AML-193 (cell line): ENCODE data around the gene RPL28.

Experiments
- DNase-seq, 2 experiments: peaks; one replicate each; lab custom pipeline; 2025; lab: John Stamatoyannopoulos, UW

Gene RPL28

GRCh38 chr19:55385724-55386492 is at the start of gene RPL28:
TSS of gene RPL28 (plus strand) at chr19:55385932. CDS start at chr19:55386358, 426 bp downstream.
- DNase-seq: peak; percentile 95 to 96

- no peak for DNase-seq
Measured at GRCh38 chr19:55336101-55336500, 49.6 kb upstream of the RPL28 start.

DNA sequence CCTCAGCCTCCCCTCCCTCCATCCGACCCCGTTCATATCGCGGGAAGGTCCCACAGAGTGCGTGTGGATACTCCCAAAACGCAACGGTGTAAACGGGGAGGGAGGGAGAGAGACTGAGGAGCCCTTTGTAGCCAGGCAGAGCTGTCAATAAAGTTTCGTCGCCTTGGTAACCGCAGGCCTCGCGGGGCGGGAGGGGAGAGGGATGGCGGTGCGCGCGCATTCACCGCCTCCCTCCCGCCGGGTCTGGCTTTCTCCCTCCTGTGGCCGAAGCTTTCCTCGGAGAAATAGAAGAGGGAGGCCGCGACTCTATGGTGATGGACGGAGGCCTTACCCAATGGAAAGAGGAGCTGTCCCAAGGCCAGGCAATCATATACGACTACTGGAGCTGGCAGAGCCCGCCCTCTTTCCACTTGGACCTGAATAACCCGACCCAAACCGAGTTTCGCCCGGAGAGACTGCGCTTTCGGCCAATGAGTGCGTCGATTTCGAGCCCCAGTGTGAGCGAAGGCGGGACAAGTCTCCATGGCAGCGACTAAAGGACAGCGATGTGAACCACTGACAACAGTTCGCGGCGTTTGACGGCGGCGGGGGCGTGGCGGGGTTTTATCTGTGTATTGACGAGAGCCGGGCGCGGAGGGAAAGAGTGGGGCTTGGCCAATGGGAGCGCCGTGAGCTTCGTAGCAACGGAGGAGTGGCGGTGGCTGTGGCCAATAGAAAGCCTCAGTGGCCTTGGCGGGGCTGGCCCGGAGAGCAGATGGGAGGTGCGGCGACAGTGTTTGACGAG is 46.4 kb upstream of the RPL28 start, which contains the start of gene KMT5C:
Gene KMT5C, plus strand, starts transcription at position 772 of the 784 bp plus-strand sequence. CDS start 2,061 bp downstream, outside the sequence.
- DNase-seq: peak; percentile 99 to 100

DNA sequence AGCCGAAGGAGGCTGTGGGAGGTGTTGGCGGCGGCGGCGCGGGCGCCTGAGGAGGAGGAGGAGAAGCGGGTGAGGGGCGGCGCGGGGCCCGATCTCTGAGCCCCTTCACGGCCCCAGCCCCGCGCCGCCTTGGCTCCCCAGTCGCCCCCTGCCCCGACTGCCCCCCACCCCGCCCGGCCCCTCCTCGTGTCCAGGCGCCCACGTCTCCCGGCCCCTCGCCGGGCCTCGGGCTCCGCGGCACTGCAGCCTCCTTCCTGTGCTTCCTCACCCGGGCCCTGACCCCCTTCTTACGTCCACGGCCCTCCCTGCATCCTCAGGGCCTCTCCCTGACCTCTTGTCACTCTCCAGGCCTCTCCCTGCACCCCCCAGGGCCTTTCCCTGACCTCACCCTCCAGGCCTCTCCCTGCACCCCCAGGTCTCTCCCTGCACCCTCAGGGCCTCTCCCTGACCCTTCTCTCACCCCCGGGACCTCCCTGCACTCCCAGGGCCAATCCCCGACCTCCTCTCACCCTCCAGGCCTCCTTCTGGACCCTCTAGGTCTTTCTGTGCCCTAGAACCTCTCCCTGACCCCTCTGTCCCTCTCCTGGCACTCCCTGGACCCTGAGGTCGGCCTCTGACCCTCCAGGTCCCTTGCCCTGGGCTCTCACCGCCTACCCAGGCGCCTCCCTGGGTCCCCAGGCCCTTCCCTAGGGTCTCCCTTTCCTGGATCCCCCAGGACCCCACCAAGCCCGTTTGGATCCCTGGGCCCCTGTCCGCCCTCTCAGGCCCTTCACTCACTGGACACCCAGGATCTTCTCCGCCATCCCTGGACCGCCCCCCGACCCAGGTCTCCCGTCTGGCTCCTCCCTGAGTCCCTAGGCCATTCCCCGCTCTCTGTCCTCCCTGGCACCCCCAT is 45.6 kb upstream of the RPL28 start:
- DNase-seq: no peak

DNA sequence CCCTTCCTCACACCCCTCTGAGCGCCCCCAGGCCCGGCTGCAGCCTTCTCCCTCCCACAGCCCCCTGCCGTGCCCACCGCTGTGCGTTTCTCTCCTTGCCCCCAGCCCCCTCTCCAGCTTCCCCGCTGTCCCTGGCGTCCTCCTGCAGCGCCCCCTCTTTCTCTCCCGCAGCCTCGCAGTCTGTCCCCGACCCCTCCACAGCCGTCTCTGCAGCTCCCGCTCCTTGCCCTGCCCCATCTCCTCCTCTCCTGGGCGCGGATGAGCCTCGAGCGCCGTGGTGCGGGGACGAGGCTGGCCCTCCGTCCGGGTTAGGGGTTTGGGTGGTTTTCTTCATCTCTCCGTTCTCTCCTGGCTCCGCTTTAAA is 45.0 kb upstream of the RPL28 start:
- no peak for DNase-seq

DNA sequence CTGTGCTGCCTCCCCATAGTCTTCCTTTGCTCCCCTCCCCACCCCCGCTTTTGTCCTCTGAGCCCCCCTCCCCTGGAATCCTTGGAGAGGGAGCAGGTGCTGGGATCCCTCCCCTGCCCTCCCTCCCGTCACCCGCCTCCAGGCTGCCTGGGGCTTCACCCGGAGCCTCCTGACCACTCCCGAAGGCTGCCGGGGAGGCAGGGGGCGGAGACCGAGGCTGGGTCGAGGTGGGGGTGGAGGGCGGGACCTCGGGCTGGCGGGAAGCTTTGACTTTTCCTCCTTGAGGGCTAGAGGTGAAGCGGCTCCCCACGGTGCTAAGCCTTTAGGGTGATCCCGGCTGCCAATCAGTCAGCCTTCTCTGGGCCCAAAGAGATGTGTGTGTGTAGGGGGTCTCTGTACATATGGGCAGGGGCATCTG is 44.6 kb upstream of the RPL28 start:
- peak; percentile 34 for DNase-seq

DNA sequence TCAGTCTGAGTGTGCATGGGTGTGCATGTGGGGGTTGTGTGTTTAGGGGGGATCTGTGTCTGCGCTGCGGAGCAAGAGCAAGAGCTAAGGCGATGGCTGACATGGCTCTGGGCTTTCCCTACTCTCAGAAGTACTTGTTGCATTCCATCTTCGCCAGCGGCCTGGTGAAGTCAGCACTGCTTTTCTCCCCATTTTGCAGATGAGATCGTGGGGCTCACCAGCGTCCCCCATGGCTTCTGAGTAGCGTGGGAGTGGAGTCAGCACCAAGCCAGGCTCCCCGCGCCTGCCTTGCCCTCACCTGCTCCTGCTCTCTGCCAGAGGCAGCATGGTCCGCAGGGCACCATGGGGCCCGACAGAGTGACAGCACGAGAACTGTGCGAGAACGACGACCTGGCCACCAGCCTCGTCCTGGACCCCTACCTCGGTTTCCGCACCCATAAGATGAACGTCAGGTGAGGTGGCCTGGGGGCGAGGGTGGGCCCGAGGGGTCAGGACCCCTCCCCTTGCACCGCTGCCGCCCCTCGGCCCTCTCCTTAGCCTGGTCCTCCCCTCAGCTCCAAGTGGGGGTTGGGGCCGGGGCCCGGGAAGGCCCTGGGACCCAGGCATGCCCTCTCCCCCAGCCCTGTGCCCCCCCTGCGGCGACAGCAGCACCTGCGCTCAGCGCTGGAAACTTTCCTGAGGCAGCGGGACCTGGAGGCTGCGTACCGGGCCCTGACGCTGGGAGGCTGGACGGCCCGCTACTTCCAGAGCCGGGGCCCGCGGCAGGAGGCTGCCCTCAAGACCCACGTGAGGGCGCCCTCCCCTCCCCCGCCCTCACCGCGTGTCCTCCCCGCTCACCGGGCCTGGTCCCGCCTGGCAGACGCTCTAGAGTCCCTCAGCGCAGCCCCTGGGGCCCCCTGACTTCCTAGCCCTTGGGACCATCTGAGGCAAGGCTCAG is 43.9 kb upstream of the RPL28 start:
- DNase-seq: no peak

GRCh38 chr19:55344444-55344843 is 41.3 kb upstream of the RPL28 start:
- no peak for DNase-seq

- DNase-seq: no peak
Measured at GRCh38 chr19:55345101-55345817, 40.5 kb upstream of the RPL28 start.

- no peak for DNase-seq
Measured at GRCh38 chr19:55345818-55346724, 39.7 kb upstream of the RPL28 start.

GRCh38 chr19:55346725-55347441 is 38.8 kb upstream of the RPL28 start:
- DNase-seq: no peak

- DNase-seq: no peak
Measured at GRCh38 chr19:55347442-55348009, 38.2 kb upstream of the RPL28 start.

DNA sequence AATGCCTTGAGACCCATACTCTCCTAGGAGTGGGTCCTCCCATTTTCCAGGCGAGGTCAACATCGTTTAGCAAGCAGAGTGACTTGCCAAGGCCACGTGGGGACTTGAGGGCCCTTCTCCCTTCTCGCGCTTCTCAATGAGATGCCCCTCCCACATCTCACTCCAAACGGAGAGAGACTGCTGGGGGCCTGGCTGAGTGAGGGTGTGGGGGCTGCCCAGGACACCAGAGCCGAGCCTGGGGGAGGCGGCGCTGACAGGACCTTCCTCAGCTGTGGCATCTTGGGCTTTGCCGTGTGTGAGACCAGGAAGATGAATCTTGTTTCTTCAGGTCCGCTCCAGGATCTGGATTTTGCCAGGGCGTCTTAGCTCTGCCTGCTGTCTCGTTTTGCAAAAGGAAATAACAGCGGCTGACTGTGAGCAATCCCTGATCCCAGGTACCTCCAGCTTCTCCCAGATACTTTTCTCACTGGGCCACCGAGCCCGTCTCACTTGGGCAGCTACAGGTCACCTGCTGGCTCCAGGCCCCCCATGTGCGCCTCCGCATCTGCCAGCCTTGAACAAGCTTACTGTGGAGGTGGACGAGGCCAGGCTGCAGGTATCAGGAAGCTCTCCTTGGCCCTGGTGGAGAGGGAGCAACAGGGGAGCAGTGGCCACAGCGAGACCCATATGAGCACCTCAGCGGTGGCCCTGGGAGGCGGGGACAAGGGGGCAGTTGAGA is 37.3 kb upstream of the RPL28 start:
- no peak for DNase-seq

GRCh38 chr19:55350620-55351315 is 35.0 kb upstream of the RPL28 start:
- DNase-seq: no peak

DNA sequence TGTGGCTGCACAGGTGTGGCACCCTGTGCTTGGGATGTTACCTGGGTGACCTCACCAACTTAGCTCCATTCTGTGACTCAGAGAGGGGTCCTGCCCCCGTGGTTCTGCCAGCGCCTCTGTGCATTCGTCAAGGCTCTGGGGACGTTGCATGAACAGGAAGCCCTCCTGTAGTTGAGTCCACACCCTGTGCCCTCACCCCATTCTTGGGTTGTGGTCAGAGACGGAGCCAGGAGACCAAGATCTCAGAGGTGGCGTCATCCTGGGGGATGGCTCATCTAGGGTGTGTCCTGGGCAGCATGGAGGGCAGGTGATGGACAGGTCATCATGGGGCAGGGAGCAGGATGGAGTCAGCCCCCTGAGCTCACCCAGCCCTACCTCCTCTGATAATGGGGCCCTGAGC is 33.7 kb upstream of the RPL28 start:
- DNase-seq: no peak

DNA sequence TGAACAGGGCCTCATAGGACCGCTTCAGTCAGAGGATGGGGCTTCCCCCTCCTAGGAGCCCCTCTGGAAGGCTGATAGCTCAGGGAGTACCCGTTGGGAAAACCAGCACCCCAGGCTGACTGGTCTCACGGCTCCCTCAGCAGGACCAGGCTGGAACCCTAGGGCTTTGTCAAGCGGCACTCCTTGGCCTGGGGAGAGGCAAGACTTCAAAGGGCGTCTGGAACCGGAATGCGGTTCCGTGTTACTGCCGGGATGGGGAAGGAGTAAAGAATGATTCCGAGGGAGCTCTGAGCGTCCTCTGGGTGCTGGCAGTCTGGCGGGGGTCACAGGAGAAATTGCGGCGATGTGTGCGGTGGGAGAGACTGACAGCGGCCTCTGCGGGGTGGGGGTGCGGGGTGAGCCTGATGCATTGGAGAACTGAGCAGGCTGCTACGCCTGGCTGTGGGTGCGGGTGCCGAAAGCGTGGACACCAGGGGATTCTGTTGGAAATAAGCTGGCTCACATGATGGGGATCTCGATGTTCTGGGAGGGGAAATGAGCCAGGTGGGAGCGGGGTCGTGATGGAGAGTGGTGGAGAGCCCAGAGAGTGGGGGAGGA is 33.1 kb upstream of the RPL28 start:
- DNase-seq: no peak
